ENCODE results near the gene CCM2L.

Gene CCM2L

GRCh38 chr20:32010101-32010500 is at the start of gene CCM2L:
CCM2L (plus strand) TSS chr20:32010438; CDS start chr20:32010455, 17 bp downstream.
- DNase-seq: no peak

- no peak for DNase-seq
These were observed 47.5 kb upstream of the CCM2L start for GRCh38 chr20:31962761-31963160.

DNA sequence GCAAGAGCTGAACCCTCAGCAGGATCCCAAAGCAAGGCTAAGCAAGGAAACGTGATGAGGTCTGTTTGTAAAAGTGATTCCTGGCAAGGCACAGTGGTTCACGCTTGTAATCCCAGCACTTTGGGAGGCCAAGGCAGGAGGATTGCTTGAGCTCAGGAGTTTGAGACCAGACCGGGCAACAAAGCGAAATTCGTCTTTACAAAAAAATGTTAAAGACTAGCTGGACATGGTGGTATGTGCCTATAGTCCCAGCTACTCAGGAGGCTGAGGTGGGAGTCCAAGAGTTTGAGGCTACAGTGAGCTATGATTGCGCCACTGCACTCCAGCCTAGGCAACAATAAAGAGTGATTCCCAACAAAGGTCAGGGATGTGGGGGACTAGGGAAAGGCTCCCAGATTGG is 46.3 kb upstream of the CCM2L start:
- no peak for DNase-seq

DNA sequence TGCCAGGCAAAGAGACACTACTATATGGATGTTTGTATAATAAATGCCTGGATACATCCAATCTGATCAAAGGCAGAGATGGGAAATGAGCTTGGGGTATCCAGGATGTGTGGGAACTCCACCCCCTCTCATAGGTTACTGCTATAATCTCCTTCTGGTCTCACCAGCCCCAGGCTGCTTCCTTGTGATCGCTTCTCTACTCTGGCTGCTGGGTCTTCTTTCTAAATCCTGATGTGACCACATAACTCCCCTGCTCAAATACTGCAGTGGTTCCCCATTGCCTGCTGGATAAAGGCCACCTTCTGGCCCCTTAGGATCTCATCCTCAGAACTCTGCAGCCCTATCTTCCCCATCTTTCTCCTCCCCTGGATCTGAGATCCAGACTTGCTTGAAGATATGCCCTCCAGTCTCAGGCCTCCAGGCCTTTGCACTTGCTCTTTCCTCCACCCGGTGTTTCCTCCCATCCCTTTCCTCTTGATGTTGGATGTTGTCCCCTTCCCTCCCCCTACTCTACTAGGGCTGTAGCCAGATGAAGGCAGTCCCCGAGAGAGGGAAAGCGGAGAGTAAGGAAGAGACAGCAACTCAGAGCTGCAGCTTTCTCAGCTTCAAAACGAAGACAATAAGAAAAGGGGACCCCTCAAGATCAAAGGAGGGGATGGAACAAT is 43.1 kb upstream of the CCM2L start:
- DNase-seq: no peak

DNA sequence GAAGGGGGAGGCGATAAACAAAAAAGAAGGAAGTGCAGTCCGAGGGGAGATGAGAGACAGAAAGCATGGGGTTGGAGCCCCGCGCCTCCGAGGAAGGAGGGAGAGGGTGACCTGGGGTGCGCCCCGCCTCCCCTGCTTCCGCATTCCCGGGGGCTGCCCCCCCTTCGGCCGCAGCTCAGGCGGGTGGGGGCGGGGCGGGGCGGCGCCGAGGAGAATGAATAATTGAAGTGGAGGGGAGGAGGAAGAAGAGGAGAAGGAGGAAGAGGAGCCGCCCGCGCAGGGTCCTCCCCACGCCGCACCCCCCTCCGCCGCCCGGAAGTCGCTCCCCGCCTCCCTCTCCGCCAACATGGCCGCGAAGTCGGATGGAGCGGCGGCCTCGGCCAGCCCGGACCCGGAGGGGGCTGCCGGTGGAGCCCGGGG is 42.4 kb upstream of the CCM2L start, which contains the start of gene XKR7:
Gene XKR7 (plus strand): TSS at position 322 of the 420 bp plus-strand sequence. CDS start 25 bp downstream, at position 347.
- no peak for DNase-seq

DNA sequence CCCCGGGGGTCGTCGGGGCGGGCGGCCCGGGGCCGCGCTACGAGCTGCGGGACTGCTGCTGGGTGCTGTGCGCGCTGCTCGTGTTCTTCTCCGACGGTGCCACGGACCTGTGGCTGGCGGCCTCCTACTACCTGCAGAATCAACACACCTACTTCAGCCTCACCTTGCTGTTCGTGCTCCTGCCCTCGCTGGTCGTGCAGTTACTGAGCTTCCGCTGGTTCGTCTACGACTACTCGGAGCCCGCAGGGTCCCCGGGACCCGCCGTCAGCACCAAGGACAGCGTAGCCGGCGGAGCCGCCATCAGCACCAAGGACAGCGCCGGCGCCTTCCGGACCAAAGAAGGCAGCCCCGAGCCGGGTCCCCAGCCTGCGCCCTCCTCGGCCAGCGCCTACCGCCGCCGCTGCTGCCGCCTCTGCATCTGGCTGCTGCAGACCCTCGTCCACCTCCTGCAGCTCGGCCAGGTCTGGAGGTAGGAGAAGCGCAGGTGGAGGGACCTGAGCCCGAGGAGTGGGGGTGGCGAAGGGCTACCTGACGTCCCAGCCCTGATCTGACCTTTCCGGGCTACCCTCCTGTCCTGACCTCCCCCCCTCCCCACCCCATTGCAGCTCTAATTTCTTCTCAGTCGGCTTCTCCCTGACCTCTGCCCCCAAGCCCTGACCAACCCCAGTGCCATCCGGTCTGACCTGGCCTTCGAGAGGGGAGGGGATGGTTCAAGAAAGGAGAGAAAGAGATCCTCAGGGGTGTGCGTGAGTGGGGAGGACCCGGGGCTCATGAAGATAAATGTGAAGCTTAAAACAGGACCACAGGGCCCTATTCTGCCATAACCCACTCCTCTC is 41.7 kb upstream of the CCM2L start:
- no peak for DNase-seq

GRCh38 chr20:31969991-31970390 is 40.2 kb upstream of the CCM2L start:
- no peak for DNase-seq

DNA sequence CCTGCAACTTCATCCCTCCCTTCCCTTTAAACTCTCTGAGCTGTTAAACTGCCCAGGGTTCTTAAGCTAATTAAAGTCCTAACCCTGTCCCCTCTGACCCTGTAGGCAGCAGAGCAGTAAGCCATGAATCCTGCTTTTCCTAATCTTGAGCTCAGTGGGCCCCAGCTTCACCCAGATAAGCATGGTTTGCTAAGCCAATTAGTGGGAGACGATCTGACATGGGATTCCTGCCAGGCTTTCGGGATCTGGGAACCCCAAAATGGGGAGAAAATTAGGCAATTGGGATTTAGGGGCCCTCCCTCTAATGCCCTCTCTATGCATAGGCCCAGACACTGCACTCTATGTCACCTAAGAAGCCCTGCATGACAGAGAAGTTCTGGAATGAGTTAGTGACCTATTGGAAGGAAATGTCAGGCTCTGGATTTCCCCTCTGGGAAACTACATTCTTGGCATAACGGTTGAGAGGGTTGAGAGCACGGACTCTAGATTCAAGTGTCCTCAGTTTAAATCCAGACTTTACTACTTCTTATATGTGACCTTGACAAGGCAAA is 37.7 kb upstream of the CCM2L start:
- no peak for DNase-seq

DNA sequence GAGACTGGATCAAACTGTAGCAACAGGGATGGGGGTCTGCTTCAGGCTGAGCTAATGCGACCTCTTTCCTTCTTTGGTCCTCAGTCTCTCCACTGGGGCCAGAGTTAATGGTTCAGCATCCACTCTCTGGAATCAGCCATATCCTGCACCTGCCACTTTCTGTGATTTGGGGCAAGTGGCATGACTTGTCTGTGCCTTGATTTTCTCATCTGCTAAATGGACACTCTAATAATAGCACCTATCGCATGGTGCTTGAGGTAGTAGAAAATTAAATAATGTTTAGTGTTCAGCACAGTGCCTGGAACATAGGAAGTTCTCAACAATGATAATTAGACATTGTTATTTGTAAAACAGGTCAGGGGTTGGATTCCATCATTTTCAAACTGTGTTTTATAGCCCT is 35.9 kb upstream of the CCM2L start:
- no peak for DNase-seq

DNA sequence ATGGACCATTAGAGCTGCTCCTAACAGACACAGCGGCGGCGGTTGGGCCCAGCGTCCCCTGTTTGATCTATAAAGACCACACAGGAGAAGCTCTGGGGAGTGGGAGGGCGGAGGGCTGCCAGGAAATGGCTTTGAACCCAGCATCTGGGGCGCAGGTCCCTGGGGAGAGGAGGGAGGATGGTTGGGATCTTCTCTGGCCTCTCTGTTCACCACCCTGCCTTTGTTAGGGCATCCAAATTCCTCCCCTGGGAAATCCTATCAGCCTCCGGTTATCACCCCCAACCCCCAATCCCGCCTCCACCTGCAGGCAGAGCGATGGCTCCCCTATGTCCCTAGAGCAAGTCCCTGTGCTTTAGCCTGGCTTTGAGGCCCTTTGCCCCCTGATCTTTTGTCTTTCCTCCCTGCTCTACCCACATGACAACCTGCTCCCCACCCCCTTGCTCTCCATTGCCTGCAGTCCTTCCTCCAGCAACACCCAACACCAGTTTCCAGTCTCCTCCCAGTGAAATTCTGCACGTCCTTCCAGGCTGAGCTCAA is 35.2 kb upstream of the CCM2L start:
- no peak for DNase-seq

GRCh38 chr20:31975874-31976273 is 34.4 kb upstream of the CCM2L start:
- no peak for DNase-seq

GRCh38 chr20:31977080-31977479 is 33.2 kb upstream of the CCM2L start:
- no peak for DNase-seq

- DNase-seq: no peak
These were observed 30.4 kb upstream of the CCM2L start for GRCh38 chr20:31979713-31980426.

- DNase-seq: no peak
These were observed 28.5 kb upstream of the CCM2L start for GRCh38 chr20:31981784-31982183.

DNA sequence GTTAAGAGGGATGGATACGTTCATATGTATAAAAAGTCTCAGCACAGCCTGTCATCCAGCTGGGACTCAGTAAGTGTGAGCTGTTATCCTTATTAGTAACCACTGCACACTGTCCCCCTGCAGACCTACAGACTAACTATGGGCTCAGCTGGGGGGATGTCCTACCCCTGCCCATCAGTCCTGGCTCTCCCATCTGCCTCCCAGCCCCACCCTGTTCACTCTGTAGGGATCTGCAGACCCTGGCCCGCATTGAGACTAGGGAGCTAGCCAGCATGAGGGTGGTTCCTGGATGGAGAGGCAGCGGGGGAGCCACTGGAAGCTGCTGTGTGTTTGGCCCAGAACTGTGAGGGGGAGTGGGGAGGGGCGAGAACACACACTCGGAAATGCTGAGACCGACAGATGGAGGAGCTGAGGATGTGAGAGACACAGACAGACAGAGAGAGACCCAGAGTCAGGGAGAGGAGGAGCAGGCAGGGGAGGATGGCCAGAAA is 25.2 kb upstream of the CCM2L start:
- DNase-seq: no peak

DNA sequence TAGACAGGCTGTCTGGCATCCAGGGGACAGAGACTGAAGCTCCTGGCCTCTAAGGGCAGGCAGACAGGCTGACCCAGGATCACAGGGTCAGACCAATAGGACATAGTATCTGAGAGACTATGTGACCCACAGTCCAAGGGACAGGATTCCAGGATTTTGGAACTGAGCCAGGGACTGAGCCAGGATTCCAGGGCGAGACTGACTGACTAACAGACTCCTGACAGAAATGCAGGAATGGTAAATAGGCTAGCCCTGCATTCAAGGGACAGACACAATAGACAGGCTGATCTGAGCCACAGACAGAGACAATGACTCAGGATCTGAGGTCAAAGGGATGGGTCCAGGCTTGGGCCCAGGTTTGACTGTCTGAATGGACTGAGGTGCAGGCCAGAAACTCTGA is 22.5 kb upstream of the CCM2L start:
- no peak for DNase-seq

GRCh38 chr20:31988430-31989015 is 21.7 kb upstream of the CCM2L start:
- no peak for DNase-seq

GRCh38 chr20:31989030-31989645 is 21.1 kb upstream of the CCM2L start:
- DNase-seq: no peak

- no peak for DNase-seq
These were observed 19.4 kb upstream of the CCM2L start for GRCh38 chr20:31990641-31991338.

GRCh38 chr20:31991339-31991705 is 18.9 kb upstream of the CCM2L start:
- no peak for DNase-seq

DNA sequence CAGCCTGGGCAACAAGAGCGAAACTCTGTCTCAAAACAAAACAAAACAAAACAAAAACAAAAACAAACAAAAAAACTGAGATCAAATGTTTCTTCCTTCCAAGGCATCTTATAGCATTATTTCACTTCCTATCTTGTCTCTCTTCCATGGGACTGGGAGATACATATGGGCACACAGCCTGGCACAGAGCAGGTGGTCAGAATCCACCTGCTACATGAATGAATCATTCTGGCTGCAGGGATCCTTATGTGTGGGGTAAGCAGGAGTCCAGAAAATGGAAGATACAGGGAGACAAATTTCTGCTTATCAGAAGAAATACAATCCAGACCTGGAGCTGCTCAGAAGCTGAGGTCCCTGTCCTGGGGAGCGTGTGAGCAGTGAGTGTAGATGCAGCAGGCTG is 18.2 kb upstream of the CCM2L start:
- no peak for DNase-seq
